Effector memory CD8-positive, alpha-beta T cell (primary cell): Measurements from ENCODE around the gene TMEM135.

ENCODE experiments used
- ATAC-seq: fragments of 150-1000 bp; cut with Tn5 transposase; replicated peaks from 2 replicates; pipeline ENCODE4 v1.10.0; 2021; ENCODE audit warnings: mild to moderate bottlenecking, moderate library complexity
- DNase-seq, 3 experiments: peaks; one replicate each; pipeline ENCODE4 v3.0.0; 2021
- H3K27ac Mint-ChIP-seq, 2 donors: one replicate each; pipeline ENCODE4 v1.8.0; 2022; ENCODE audit warnings: mild to moderate bottlenecking in 2 of 2, mixed read lengths in 2 of 2, moderate library complexity in 2 of 2
- H3K27me3 Mint-ChIP-seq, 2 donors: one replicate each; pipeline ENCODE4 v1.8.0; 2022; ENCODE audit warnings: mixed read lengths in 2 of 2
- H3K36me3 Mint-ChIP-seq: one replicate; pipeline ENCODE4 v1.8.0; 2022; ENCODE audit warnings: mild to moderate bottlenecking, moderate library complexity, mixed read lengths; ENCODE audit not compliant: insufficient read depth
- H3K4me1 Mint-ChIP-seq, 2 donors: one replicate each; pipeline ENCODE4 v1.8.0; 2022; ENCODE audit warnings: low read depth in 2 of 2, mixed read lengths in 2 of 2
- H3K4me3 Mint-ChIP-seq, 2 donors: one replicate each; pipeline ENCODE4 v1.8.0; 2022; ENCODE audit warnings: mild to moderate bottlenecking in 2 of 2, mixed read lengths in 2 of 2, moderate library complexity in 2 of 2
- H3K9me3 Mint-ChIP-seq, 2 donors: one replicate each; pipeline ENCODE4 v1.8.0; 2022; ENCODE audit warnings: mixed read lengths in 2 of 2

Gene TMEM135

DNA sequence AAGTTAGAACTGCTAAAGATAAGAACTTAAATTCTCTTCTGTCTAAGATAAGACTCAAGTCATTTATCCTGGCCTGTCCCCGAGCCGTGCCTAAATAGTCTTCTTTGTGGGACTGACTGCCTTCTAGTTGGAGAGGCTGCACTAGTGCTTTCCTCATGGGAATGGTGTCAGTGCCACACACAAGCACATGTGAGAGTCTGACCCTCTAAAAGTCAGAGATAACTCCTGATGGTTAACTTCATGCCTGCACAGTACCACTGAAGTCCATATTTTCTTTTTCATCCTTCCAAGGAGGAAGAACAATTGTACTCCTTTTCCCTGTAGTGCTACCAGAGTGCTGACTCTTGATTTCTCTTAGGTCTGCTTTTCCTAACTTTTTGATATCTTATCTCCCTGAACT, 309.7 kb downstream of the TMEM135 start:
- peaks cover 0 to 1% of the 10 kb centered on the region in 2 donors for H3K4me1 Mint-ChIP-seq
- H3K36me3 Mint-ChIP-seq = no peaks in the 10 kb centered on the region
- H3K4me3 Mint-ChIP-seq = no peak overlapping the region
- peaks cover 2 to 8% of the 10 kb centered on the region in 2 donors for H3K27me3 Mint-ChIP-seq
- no peak overlapping the region for H3K27ac Mint-ChIP-seq
- ATAC-seq = no peak
- no peaks in the 10 kb centered on the region for H3K9me3 Mint-ChIP-seq
- no peak for DNase-seq

DNA sequence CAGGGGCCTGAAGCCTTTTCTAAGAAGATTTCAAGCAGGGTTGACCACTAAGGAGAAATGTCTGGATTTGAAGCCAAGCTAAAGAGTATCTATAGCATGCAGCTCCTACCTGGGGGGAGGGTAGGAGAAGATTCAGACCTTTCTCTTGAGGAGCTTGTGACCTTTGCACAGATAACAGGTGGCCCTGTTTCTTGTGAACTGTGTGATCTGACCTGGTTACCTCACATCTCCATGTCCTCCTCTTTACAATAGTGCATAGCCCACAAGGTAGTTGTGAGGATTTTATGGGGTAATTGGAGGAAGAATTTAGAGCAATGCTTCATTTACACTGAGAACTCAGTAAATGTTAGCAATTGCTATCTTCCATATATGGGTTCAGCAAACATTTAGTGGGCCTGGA, 310.1 kb downstream of the TMEM135 start:
- Mint-ChIP-seq H3K9me3 (no peaks in the 10 kb centered on the region), H3K4me1 (peaks cover 3 to 5% of the 10 kb centered on the region in 2 donors), H3K27me3 (peaks cover 5 to 12% of the 10 kb centered on the region in 2 donors), H3K4me3 (no peak overlapping the region), H3K36me3 (no peaks in the 10 kb centered on the region), H3K27ac (no peak overlapping the region)
- no peak for ATAC-seq
- DNase-seq = no peak

DNA sequence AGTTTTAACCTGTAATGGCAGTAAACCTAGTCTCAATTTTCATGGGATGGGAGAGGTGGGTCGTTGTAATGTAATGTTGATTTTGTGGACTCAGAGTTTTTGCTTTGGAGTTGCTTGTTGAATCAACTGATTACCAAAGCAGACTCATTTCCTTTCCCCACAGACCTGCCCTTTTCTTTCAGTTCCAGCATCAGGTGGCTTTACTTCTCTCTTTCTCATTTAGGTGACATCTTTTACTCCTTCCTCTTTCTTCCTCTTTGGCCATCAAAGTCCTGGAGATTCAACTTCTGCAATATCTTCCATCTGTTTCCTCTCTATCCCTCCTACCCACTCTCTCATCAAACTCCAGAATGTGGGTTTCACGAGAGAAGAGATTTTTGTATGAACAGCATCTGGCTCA, 313.9 kb downstream of the TMEM135 start:
- Mint-ChIP-seq H3K9me3 (no peaks in the 10 kb centered on the region), H3K4me1 (peaks cover 8 to 10% of the 10 kb centered on the region in 2 donors), H3K4me3 (no peak overlapping the region), H3K27me3 (peaks cover 5 to 12% of the 10 kb centered on the region in 2 donors), H3K36me3 (no peaks in the 10 kb centered on the region), H3K27ac (no peak overlapping the region)
- no peak for ATAC-seq
- no peak for DNase-seq

DNA sequence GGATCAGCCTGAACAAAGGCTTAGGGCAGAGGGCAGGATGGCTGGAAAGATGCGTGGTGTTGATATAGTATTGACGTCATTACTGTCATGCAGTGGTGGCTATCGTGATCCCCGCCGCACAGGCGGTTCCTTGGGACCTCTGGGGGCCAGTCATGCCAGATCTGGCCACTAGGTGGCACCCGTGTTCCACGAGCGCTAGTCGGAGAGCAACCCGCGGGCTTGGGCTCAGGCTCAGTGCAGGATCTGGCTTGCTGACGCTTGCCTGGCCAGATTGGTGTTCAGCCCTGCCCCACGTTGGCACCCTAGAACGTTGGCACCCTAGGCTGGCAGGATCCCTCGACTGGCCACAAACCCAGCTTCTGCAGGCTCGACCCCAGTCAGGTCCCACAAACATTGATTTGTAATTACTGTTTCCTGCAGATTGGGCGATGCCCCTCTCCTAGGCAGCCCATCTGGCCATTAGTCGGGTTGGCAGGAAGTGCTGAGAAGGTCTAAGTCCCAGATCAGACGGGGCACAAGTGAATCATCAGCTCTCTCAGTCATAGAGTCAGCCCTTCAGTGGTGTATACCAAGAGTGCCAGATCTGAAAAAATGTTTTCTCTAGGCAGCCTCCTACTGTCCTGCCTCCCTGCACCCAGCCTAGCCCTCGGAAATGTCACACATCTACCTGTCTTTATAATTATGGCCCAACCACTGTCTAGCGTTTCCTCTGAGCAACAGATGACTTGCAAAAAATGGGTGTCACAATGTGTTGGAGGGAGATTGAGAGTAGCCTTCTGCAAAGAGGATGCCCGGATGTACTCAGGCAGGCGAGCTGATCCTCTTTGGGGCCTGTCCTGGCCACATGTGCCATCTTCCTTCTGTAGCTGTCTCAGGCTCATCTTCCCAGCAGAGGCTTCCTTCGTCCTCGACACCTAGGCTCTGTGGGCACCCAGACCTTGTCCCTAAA, 315.3 kb downstream of the TMEM135 start:
- Mint-ChIP-seq H3K27ac (no peak overlapping the region), H3K4me3 (no peak overlapping the region), H3K36me3 (no peaks in the 10 kb centered on the region), H3K4me1 (peaks cover 8 to 10% of the 10 kb centered on the region in 2 donors), H3K27me3 (peaks cover 5 to 12% of the 10 kb centered on the region in 2 donors), H3K9me3 (no peaks in the 10 kb centered on the region)
- ATAC-seq = peak; percentile 94
- DNase-seq = peak; percentile 76 to 82 (median 79)

DNA sequence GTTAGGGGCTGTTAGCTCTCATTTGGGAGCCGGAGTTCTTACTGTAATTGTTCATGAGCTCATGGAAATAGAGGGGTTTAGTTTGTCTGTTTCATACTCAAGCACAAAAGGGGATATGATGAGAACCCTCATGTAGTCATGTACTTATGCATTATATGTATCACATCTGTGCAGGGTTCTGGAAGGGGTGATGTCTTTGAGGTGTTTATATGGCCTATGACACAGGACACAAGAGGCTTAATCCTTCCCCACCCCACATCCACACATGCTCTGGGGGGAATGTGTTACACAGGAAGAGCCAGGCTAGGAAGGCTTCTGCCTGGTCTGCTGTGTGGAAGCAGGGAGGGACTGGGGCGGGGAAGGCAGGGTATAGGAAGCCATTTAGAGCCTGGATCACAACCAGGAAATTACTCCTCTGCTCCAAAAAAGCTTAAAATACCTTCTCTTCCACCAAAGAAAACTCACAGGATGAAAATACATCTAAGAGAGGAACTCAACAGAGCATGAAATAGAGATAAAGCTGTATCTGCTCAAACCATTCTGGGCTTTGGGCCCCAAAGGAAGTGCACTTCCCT, 316.1 kb downstream of the TMEM135 start:
- H3K4me3 Mint-ChIP-seq = no peak overlapping the region
- H3K27ac Mint-ChIP-seq = no peak overlapping the region
- ATAC-seq (no peak), DNase-seq (no peak)
- H3K27me3 Mint-ChIP-seq = peaks cover 5 to 12% of the 10 kb centered on the region in 2 donors
- H3K4me1 Mint-ChIP-seq = peaks cover 8 to 10% of the 10 kb centered on the region in 2 donors
- no peaks in the 10 kb centered on the region for H3K36me3 Mint-ChIP-seq
- no peaks in the 10 kb centered on the region for H3K9me3 Mint-ChIP-seq

DNA sequence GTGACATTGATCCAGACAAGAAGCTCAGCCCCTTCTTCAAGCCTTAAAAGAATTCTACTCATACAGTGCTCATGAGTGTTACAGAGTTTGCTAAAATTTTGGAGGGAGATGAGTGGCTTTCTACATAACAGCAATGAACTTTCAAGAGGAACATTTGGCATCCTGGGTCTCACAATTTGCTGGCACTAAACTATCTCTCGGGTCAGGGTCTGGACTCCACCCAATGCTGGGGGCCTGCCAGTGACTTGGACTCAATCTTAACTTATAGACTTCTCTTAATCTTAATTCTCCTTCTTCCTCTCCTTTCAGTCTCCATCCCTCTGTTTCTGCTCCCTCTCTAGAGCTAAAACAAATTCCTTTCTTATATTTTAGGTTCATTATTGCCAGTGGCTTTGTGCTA, 317.9 kb downstream of the TMEM135 start:
- ATAC-seq = no peak
- DNase-seq = no peak
- H3K9me3 Mint-ChIP-seq = no peaks in the 10 kb centered on the region
- H3K4me3 Mint-ChIP-seq = no peak overlapping the region
- no peaks in the 10 kb centered on the region for H3K36me3 Mint-ChIP-seq
- H3K4me1 Mint-ChIP-seq = peaks cover 8 to 10% of the 10 kb centered on the region in 2 donors
- H3K27me3 Mint-ChIP-seq = peaks cover 5 to 21% of the 10 kb centered on the region in 2 donors
- no peak overlapping the region for H3K27ac Mint-ChIP-seq

DNA sequence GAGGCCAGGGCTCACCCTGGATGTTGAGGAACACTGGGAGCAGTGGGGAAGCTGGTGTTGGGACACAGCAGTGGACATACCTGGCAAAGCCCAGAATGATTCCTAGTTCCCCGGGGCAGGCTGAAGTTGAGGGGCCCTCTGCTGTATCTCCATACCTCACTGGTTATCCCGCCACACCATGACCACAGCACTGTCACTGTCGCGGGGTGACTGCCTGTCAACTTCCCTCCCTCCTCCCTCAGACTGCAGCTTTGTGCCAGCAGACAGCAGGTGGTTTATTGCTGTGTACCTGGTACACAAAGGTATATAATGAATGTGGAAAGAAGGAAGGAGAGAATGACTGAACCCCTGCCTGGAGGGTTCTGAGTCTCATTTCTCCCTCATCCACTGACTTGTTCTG, 318.7 kb downstream of the TMEM135 start:
- Mint-ChIP-seq H3K27me3 (peaks cover 5 to 21% of the 10 kb centered on the region in 2 donors), H3K9me3 (no peaks in the 10 kb centered on the region), H3K36me3 (no peaks in the 10 kb centered on the region), H3K4me1 (peaks cover 8 to 10% of the 10 kb centered on the region in 2 donors), H3K4me3 (no peak overlapping the region), H3K27ac (no peak overlapping the region)
- no peak for DNase-seq
- ATAC-seq = no peak

DNA sequence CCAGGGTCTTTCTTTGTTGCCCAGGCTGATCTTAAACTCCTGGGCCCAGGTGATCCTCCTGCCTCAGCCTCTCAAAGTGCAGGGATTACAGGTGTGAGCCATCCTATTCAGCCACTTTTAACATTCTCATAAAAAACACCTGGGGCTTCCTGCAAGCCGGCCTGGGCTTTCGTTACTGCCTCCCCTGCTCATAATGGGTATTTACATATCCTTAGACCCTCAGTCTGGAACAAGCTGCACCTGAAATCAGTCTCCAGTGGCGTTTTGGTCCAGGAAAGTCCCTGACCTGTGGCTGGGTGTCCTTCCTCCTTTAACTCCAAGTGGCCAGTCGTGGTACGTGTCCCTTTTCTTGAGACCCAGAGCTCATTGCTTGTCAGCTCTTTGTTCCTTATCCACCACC, 320.7 kb downstream of the TMEM135 start:
- Mint-ChIP-seq H3K4me1 (peaks cover 0 to 4% of the 10 kb centered on the region in 2 donors), H3K27me3 (peaks cover 0 to 9% of the 10 kb centered on the region in 2 donors), H3K4me3 (no peak overlapping the region), H3K9me3 (no peaks in the 10 kb centered on the region), H3K36me3 (no peaks in the 10 kb centered on the region), H3K27ac (no peak overlapping the region)
- DNase-seq (no peak), ATAC-seq (no peak)

DNA sequence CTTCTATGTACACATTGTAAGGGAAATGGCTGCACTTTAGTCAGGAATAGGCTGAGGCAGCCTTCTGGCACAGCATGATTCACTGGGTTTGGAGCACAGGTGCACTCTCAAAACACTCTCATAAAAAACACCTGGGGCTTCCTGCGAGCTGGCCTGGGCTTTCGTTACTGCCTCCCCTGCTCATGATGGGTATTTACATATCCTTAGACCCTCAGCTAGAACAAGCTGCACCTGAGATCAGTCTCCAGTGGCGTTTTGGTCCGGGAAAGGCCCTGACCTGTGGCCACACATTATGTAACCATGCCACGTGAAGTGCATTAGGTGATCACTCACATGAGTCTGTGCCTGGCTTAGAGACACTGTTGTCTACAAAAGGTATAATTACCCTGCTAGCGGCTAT, 321.7 kb downstream of the TMEM135 start:
- H3K27ac Mint-ChIP-seq = no peak overlapping the region
- H3K9me3 Mint-ChIP-seq = no peaks in the 10 kb centered on the region
- no peaks in the 10 kb centered on the region for H3K36me3 Mint-ChIP-seq
- peaks cover 0 to 9% of the 10 kb centered on the region in 2 donors for H3K27me3 Mint-ChIP-seq
- H3K4me1 Mint-ChIP-seq = no peaks in the 10 kb centered on the region
- no peak overlapping the region for H3K4me3 Mint-ChIP-seq
- ATAC-seq (no peak), DNase-seq (no peak)

DNA sequence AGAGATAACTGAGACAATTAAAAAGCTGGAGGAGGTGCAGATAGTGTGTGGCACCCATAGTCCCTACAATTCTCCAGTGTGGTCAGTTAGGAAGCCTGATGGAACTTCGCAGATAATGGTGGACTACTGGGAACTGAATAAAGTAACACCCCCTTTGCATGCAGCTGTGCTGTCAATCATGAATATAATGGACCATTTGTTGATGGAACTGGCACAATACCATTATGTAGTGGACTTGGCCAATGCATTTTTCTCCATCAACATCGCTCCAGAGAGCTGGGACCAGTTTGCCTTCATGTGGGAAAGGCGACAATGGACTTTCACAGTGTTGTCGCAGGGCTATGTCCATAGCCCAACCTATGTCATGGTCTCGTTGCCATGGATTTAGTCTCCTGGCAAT, 324.2 kb downstream of the TMEM135 start:
- DNase-seq (no peak), ATAC-seq (no peak)
- no peak overlapping the region for H3K27ac Mint-ChIP-seq
- no peaks in the 10 kb centered on the region for H3K4me1 Mint-ChIP-seq
- H3K36me3 Mint-ChIP-seq = no peaks in the 10 kb centered on the region
- H3K9me3 Mint-ChIP-seq = no peaks in the 10 kb centered on the region
- H3K27me3 Mint-ChIP-seq = peaks cover 0 to 9% of the 10 kb centered on the region in 2 donors
- no peak overlapping the region for H3K4me3 Mint-ChIP-seq

DNA sequence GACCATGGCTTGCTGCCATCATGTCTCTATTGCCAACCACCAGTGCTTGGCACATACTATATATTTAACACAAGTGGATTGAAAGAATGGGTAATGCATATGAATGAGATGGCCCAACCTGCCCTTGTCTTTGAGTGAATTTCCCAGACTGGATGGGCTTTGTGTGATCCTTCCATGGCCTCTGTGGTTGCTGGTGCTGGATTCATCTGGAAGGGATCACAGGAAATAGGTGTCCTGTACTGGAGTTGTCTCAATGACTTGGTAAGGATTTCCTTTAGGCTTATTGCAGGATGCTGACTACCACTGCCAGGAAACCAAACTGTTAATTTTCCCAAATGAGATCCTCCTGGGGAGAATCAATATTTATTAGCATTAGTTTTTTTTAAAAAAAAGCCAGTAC, 328.6 kb downstream of the TMEM135 start:
- Mint-ChIP-seq H3K36me3 (no peaks in the 10 kb centered on the region), H3K27ac (no peak overlapping the region), H3K9me3 (no peaks in the 10 kb centered on the region), H3K4me3 (no peak overlapping the region), H3K4me1 (no peaks in the 10 kb centered on the region), H3K27me3 (peaks cover 25 to 30% of the 10 kb centered on the region in 2 donors)
- ATAC-seq (no peak), DNase-seq (no peak)

DNA sequence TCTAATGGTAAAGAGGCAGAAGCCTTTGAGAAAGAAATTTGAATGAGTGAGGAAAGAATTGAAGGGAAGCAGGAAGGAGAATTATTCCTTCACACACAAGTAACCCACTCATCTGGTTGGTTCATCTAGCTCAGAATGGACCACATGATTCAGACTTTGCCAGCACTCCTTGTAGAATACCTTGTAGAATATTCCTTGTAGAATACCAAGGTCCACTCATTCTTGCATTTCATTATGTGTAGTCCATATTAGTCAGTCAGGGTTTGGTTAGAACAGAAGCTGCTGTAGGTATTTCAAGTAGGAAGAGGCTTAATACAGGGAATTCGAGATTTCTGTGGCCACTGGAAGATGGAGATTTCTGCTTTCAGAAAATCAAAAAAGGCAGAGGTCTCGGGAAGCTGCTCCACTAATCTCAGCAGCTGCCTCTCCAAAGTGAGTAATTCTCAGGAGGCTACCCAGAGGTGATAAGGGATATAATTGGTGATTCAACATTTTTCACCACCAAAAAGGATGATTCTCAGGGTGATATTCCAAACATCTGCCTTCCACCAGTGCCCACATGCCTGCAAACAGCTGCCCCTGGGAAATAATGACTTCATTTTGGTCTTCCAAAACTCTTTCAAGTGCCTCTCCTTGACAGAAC, 329.1 kb downstream of the TMEM135 start:
- H3K36me3 Mint-ChIP-seq = no peaks in the 10 kb centered on the region
- no peaks in the 10 kb centered on the region for H3K9me3 Mint-ChIP-seq
- H3K27me3 Mint-ChIP-seq = peaks cover 26 to 30% of the 10 kb centered on the region in 2 donors
- no peak for ATAC-seq
- H3K4me3 Mint-ChIP-seq = no peak overlapping the region
- H3K4me1 Mint-ChIP-seq = no peaks in the 10 kb centered on the region
- no peak for DNase-seq
- no peak overlapping the region for H3K27ac Mint-ChIP-seq

DNA sequence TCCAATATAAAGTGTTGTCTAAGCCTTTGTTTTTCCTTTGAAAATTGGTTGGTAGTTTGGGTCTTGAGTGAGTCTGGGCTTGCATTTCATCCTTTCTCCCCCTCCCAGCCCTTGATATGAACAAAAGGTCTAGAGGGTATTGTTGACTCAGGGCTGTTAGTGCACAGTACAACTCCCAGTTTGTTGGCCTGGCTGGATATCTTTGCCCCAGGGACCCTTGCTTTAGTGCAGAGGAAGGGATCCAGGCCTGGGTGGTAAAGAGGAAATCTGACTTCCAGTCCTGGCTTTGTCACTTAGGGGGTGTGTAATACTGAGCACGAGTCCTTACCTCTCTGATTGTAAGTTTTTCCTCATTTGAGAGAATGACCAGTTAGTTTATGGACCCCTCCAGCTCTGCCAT, 330.4 kb downstream of the TMEM135 start:
- H3K27ac Mint-ChIP-seq = no peak overlapping the region

More for the DNA sequence above, 330.4 kb downstream of the TMEM135 start:
- ATAC-seq (no peak), DNase-seq (no peak)
- Mint-ChIP-seq H3K4me3 (no peak overlapping the region), H3K27me3 (peaks cover 26 to 30% of the 10 kb centered on the region in 2 donors), H3K4me1 (no peaks in the 10 kb centered on the region), H3K9me3 (no peaks in the 10 kb centered on the region), H3K36me3 (no peaks in the 10 kb centered on the region)
